HCT116 (cell line): ENCODE measurements around the gene ZYG11B. TPM values are rescaled to one million over a fixed set of nuclear protein-coding genes. Genes with fewer than 3 reads are reported as not detected.

ENCODE experiments used
- ATAC-seq: fragments of 200-7000 bp; cut with Tn5 transposase; 2 replicates; pipeline ENCODE4 v1.9.1; 2020; ENCODE audit warnings: mild to moderate bottlenecking, moderate library complexity
- BruUV-seq: library from RNA; stranded (reverse); fragments of 400-500 nt; replicated peaks from 2 replicates; lab custom pipeline; 2021; lab: Mats Ljungman, UMichigan
- CTCF ChIA-PET: fragments of 300-600 bp; sonication (Branson Sonifier 250); formaldehyde crosslinking; loops from one replicate; lab custom pipeline; 2021; ENCODE audit warnings: antibody characterized with exemption; lab: Charles Lee
- POLR2A ChIA-PET: fragments of 300-600, 350-600 bp; sonication (Branson Sonifier 250); formaldehyde crosslinking; loops from one replicate; lab custom pipeline; 2021; ENCODE audit warnings: antibody characterized with exemption; lab: Charles Lee
- RAD21 ChIA-PET, 2 experiments: fragments of 300-600 bp; sonication (Branson Sonifier 250); formaldehyde crosslinking; loops; one replicate each; lab custom pipeline; 2023; ENCODE audit warnings: low total read pairs in 2 of 2; ENCODE audit not compliant: uncharacterized antibody in 2 of 2, unreplicated experiment in 2 of 2, low non-redundant PET in 1 of 2; lab: Charles Lee
- DNase-seq: peaks from one replicate; pipeline ENCODE4 v3.0.0-alpha.2; 2010; ENCODE audit warnings: low read depth, low spot score
- H2AFZ ChIP-seq: fragments of 200-600 bp; shearing (Covaris generic), sonication (generic); 2 replicates; pipeline ENCODE4 v1.6.1; 2017; ENCODE audit warnings: low read depth, mixed run types, mixed read lengths, antibody characterized with exemption, low read length; ENCODE audit not compliant: poor library complexity, severe bottlenecking
- H3K27ac ChIP-seq: 2 replicates; pipeline ENCODE4 v1.5.1; 2012; ENCODE audit warnings: low read depth, low read length
- H3K27me3 ChIP-seq: fragments of 200-600 bp; sonication (generic); 2 replicates; pipeline ENCODE4 v1.6.1; 2016; ENCODE audit warnings: mixed run types, low read length, mixed read lengths; ENCODE audit not compliant: insufficient read depth
- H3K36me3 ChIP-seq, 2 experiments: fragments of 200-500 bp in 1 of 2; fragments of 200-600 bp in 1 of 2; sonication (Bioruptor generic) in 1 of 2; sonication (generic) in 1 of 2; 2 replicates each; pipeline versions ENCODE4 v1.5.1 to v1.6.1; 2014 to 2016; ENCODE audit warnings: low read length in 2 of 2, inconsistent platforms in 1 of 2, mixed read lengths in 1 of 2, mixed run types in 1 of 2; ENCODE audit not compliant: insufficient read depth in 2 of 2, control insufficient read depth in 1 of 2
- H3K4me1 ChIP-seq, 2 experiments: fragments of 200-600 bp in 1 of 2; sonication (generic) in 1 of 2; 2 replicates each; pipeline versions ENCODE4 v1.5.1 to v1.6.1; 2012 to 2017; ENCODE audit warnings: low read length in 2 of 2, inconsistent platforms in 1 of 2, mild to moderate bottlenecking in 1 of 2, mixed read lengths in 1 of 2, mixed run types in 1 of 2, moderate library complexity in 1 of 2; ENCODE audit not compliant: insufficient read depth in 2 of 2, control insufficient read depth in 1 of 2
- H3K4me2 ChIP-seq: fragments of 200-600 bp; sonication (generic); 2 replicates; pipeline ENCODE4 v1.6.1; 2017; ENCODE audit warnings: mixed run types, low read length, mixed read lengths
- H3K4me3 ChIP-seq, 2 experiments: fragments of 200-600 bp in 1 of 2; sonication (generic) in 1 of 2; replicated peaks in 1 of 2; 2 replicates each; pipeline ENCODE4 v1.5.1; 2011 to 2016; ENCODE audit warnings: low read length in 2 of 2, control low read depth in 1 of 2, low read depth in 1 of 2, mild to moderate bottlenecking in 1 of 2, mixed read lengths in 1 of 2, mixed run types in 1 of 2
- H3K79me2 ChIP-seq: fragments of 200-600 bp; sonication (generic); 2 replicates; pipeline ENCODE4 v1.6.1; 2017; ENCODE audit warnings: mild to moderate bottlenecking, mixed run types, low read length, moderate library complexity, mixed read lengths; ENCODE audit not compliant: insufficient read depth
- H3K9ac ChIP-seq: fragments of 200-600 bp; sonication (generic); 2 replicates; pipeline ENCODE4 v1.6.1; 2016; ENCODE audit warnings: low read length, mixed read lengths
- H3K9me2 ChIP-seq: fragments of 200-600 bp; sonication (generic), shearing (Covaris generic); 2 replicates; pipeline ENCODE4 v1.6.1; 2017; ENCODE audit warnings: mixed run types, mild to moderate bottlenecking, moderate library complexity; ENCODE audit not compliant: insufficient read depth
- H3K9me3 ChIP-seq, 2 experiments: fragments of 200-500 bp in 1 of 2; fragments of 200-600 bp in 1 of 2; sonication (Bioruptor generic) in 1 of 2; sonication (generic) in 1 of 2; 2 replicates each; pipeline ENCODE4 v1.6.1; 2014 to 2017; ENCODE audit warnings: low read length in 2 of 2, mixed read lengths in 2 of 2, inconsistent platforms in 1 of 2, low read depth in 1 of 2, mild to moderate bottlenecking in 1 of 2, mixed run types in 1 of 2, moderate library complexity in 1 of 2; ENCODE audit not compliant: control insufficient read depth in 1 of 2, insufficient read depth in 1 of 2
- H4K20me1 ChIP-seq: fragments of 200-600 bp; sonication (generic), shearing (Covaris generic); 2 replicates; pipeline ENCODE4 v1.6.1; 2017; ENCODE audit warnings: mixed run types, mild to moderate bottlenecking, moderate library complexity; ENCODE audit not compliant: insufficient read depth
- CBX3 ChIP-seq: IDR thresholded peaks from 2 replicates; pipeline ENCODE4 v1.6.1; 2012; ENCODE audit warnings: low read depth
- EZH2 ChIP-seq: fragments of 200-600 bp; sonication (generic); IDR thresholded peaks from 2 replicates; pipeline ENCODE4 v1.6.1; 2017; ENCODE audit warnings: antibody characterized with exemption, mixed run types
- EZH2phosphoT487 ChIP-seq: fragments of 200-600 bp; IDR thresholded peaks from 2 replicates; pipeline ENCODE4 v1.6.1; 2018; ENCODE audit warnings: antibody characterized with exemption, borderline replicate concordance
- FOSL1 ChIP-seq: IDR thresholded peaks from 2 replicates; pipeline ENCODE4 v1.6.1; 2012; ENCODE audit warnings: low read depth
- JUND ChIP-seq: IDR thresholded peaks from 2 replicates; pipeline ENCODE4 v1.6.1; 2012
- POLR2AphosphoS5 ChIP-seq: IDR thresholded peaks from 2 replicates; pipeline ENCODE4 v1.6.1; 2011; ENCODE audit warnings: mild to moderate bottlenecking, low read depth, low read length, moderate library complexity
- SIN3A ChIP-seq: IDR thresholded peaks from 2 replicates; pipeline ENCODE4 v1.6.1; 2012; ENCODE audit warnings: low read depth
- SP1 ChIP-seq: IDR thresholded peaks from 2 replicates; pipeline ENCODE4 v1.6.1; 2012; ENCODE audit warnings: low read depth
- SRF ChIP-seq: IDR thresholded peaks from 2 replicates; pipeline ENCODE4 v1.6.1; 2012; ENCODE audit warnings: low read depth
- TCF7L2 ChIP-seq: IDR thresholded peaks from 2 replicates; pipeline ENCODE4 v1.7.0; 2011; ENCODE audit warnings: borderline replicate concordance, inconsistent platforms; ENCODE audit not compliant: insufficient read depth, insufficient read length; ENCODE audit errors: extremely low read depth
- YY1 ChIP-seq: IDR thresholded peaks from 2 replicates; pipeline ENCODE4 v1.6.1; 2011; ENCODE audit warnings: low read length, low read depth, moderate library complexity, mild to moderate bottlenecking; ENCODE audit not compliant: insufficient replicate concordance; ENCODE audit errors: extremely low read depth
- ZFX ChIP-seq: fragments of 450-650 bp; IDR thresholded peaks from 2 replicates; pipeline ENCODE4 v1.6.1; 2017
- intact Hi-C: fragments of 100-400 bp; cut with micrococcal nuclease; formaldehyde crosslinking; loops from 2 replicates; pipeline ENCODE4 v1.10.0; 2022
- total RNA-seq: library from RNA; stranded (reverse); gene quantifications from one replicate; pipeline ENCODE4 v1.2.1, GENCODE V29; 2021; ENCODE audit not compliant: unreplicated experiment
- TF ChIP-seq, protein P1 (sequence below), 3 experiments: fragments of 200-600 bp in 1 of 3; sonication (generic) in 1 of 3; IDR thresholded peaks in 2 of 3; conservative IDR thresholded peaks in 1 of 3; 2 replicates each; pipeline ENCODE4 v1.5.1; 2012 to 2017; ENCODE audit warnings: low read depth in 2 of 3, low read length in 2 of 3, antibody characterized with exemption in 1 of 3, borderline replicate concordance in 1 of 3, control low read depth in 1 of 3, mild to moderate bottlenecking in 1 of 3, mixed read lengths in 1 of 3, mixed run types in 1 of 3, moderate library complexity in 1 of 3; ENCODE audit not compliant: insufficient read depth in 1 of 3
- TF ChIP-seq, protein P2 (sequence below): IDR thresholded peaks from 2 replicates; pipeline ENCODE4 v1.6.1; 2011; ENCODE audit warnings: mild to moderate bottlenecking, low read length, moderate library complexity; ENCODE audit not compliant: insufficient replicate concordance; ENCODE audit errors: extremely low read depth
- TF ChIP-seq, protein P3 (sequence below): IDR thresholded peaks from 2 replicates; pipeline ENCODE4 v1.6.1; 2012

Gene ZYG11B
- total RNA-seq, 1 experiment from 2014 or later = 20.7 TPM

DNA sequence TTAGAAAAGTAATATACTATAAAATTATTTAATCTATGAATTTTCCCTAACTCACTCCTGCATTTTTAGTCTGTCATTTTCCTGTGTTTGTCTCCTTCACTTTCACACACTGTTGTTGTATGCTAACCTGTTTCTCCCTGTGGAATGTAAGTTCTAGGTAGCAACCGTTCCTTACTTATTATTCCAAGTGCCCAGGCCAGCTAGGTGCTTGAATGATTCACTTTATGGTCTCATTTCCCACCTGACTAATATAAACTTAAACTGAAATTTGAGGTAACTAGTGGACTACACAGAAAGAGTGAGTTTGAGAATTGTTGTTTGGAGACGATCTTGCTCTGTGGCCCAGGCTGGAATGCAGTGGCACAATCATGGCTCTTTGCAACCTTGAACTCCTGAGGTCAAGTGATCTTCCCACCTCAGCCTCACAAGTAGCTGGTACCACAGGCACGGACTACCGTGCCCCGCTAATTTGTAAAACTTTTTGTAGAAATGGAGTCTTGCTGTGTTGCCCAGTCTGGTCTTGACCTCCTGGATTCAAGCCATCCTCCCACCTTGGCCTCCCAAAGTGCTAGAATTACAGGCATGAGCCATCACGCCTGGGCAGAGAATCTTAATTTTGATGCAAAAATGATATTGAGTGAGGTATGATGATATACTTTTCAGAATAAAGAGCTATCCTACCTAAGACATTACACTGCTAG lies 1.9 kb downstream of the ZYG11B start (continued):
- TF ChIP-seq, protein P1, sequence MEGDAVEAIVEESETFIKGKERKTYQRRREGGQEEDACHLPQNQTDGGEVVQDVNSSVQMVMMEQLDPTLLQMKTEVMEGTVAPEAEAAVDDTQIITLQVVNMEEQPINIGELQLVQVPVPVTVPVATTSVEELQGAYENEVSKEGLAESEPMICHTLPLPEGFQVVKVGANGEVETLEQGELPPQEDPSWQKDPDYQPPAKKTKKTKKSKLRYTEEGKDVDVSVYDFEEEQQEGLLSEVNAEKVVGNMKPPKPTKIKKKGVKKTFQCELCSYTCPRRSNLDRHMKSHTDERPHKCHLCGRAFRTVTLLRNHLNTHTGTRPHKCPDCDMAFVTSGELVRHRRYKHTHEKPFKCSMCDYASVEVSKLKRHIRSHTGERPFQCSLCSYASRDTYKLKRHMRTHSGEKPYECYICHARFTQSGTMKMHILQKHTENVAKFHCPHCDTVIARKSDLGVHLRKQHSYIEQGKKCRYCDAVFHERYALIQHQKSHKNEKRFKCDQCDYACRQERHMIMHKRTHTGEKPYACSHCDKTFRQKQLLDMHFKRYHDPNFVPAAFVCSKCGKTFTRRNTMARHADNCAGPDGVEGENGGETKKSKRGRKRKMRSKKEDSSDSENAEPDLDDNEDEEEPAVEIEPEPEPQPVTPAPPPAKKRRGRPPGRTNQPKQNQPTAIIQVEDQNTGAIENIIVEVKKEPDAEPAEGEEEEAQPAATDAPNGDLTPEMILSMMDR (IDR thresholded peaks at IDR 0.05 in 2 of 3, conservative IDR thresholded peaks at IDR 0.05 in 1 of 3; ENCODE audit: borderline replicate concordance in 1 of 3, insufficient read depth in 1 of 3, low read depth in 2 of 3, low read length in 2 of 3) = no peak
- TF ChIP-seq, protein P2, sequence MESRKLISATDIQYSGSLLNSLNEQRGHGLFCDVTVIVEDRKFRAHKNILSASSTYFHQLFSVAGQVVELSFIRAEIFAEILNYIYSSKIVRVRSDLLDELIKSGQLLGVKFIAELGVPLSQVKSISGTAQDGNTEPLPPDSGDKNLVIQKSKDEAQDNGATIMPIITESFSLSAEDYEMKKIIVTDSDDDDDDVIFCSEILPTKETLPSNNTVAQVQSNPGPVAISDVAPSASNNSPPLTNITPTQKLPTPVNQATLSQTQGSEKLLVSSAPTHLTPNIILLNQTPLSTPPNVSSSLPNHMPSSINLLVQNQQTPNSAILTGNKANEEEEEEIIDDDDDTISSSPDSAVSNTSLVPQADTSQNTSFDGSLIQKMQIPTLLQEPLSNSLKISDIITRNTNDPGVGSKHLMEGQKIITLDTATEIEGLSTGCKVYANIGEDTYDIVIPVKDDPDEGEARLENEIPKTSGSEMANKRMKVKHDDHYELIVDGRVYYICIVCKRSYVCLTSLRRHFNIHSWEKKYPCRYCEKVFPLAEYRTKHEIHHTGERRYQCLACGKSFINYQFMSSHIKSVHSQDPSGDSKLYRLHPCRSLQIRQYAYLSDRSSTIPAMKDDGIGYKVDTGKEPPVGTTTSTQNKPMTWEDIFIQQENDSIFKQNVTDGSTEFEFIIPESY = no peak
- TF ChIP-seq FOSL1 = no peak
- TF ChIP-seq, all 23 proteins: peak for 0

DNA sequence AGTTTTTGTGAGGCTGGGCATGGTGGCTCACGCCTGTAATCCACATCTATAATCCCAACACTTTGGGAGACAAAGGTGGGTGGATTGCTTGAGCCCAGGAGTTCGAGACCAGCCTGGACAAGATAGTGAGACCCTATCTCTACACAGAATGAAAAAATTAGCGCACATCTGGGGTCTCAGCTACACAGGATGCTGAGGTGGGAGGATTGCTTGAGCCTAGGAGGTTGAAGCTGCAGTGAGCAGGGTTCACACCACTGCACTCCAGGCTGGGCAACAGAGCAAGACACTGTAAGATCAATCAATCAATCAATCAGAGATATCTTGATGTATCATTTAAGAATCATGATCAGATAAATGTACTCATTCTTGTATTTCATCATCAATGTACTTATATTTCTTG lies 7.1 kb downstream of the ZYG11B start:
- Histone ChIP-seq H3K9me2 (no peaks in the 10 kb centered on the region), H3K4me2 (no peak overlapping the region), H3K9me3 (no peaks in the 10 kb centered on the region), H3K4me1 (peaks cover 0 to 5% of the 10 kb centered on the region in 2 experiments; a peak in 1 of 4 replicates), H4K20me1 (no peaks in the 10 kb centered on the region), H3K27me3 (no peaks in the 10 kb centered on the region), H2AFZ (no peak overlapping the region), H3K9ac (no peak overlapping the region), H3K4me3 (no peak overlapping the region), H3K27ac (no peak overlapping the region), H3K36me3 (no peaks in the 10 kb centered on the region; a peak in 1 of 4 replicates), H3K79me2 (peaks cover 23% of the 10 kb centered on the region)
- no TSS peak for BruUV-seq
- ChIA-PET CTCF (no interaction called here), POLR2A (no interaction called here), RAD21 (no interaction called here)
- ATAC-seq (no peak), DNase-seq (no peak)
- intact Hi-C loops = no loop called here
- TF ChIP-seq TCF7L2 (no peak), YY1 (no peak), SIN3A (no peak), POLR2AphosphoS5 (no peak), SRF (no peak), EZH2 (no peak), JUND (no peak), EZH2phosphoT487 (no peak), SP1 (no peak), ZFX (no peak), CBX3 (no peak)
- TF ChIP-seq, protein P2 = no peak
- TF ChIP-seq, protein P1 (IDR thresholded peaks at IDR 0.05 in 2 of 3, conservative IDR thresholded peaks at IDR 0.05 in 1 of 3; ENCODE audit: borderline replicate concordance in 1 of 3, insufficient read depth in 1 of 3, low read depth in 2 of 3, low read length in 2 of 3) = no peak
- TF ChIP-seq, protein P3, sequence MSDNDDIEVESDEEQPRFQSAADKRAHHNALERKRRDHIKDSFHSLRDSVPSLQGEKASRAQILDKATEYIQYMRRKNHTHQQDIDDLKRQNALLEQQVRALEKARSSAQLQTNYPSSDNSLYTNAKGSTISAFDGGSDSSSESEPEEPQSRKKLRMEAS = no peak
